GM12875 (cell line): ENCODE measurements around the gene ZNF296.
"Not testable (repeated sequence)": the region's sequence is repeated elsewhere in the genome, so short reads cannot be mapped to it uniquely, and the experiment has no call there.

Experiments used
- H3K4me3 ChIP-seq: one replicate; pipeline ENCODE4 v1.5.1; 2011; ENCODE audit warnings: low read depth, low read length, control low read depth
- CTCF ChIP-seq: IDR thresholded peaks from 2 replicates; pipeline ENCODE4 v1.5.1; 2011; ENCODE audit warnings: low read depth, mild to moderate bottlenecking, control low read depth, inconsistent platforms, low read length, moderate library complexity, borderline replicate concordance; ENCODE audit not compliant: insufficient read depth

ZNF296 gene

GRCh38 chr19:45076029-45076850, at the start of gene ZNF296:
Gene ZNF296 (minus strand): TSS chr19:45076478. CDS start chr19:45076373, 105 bp downstream.
- H3K4me3 ChIP-seq = peak within 1 kb of the TSS; percentile 94
- no peak for TF ChIP-seq CTCF

- no peak overlapping the region for H3K4me3 ChIP-seq
Observed at GRCh38 chr19:45125360-45125759, 49.1 kb upstream of the ZNF296 start.

GRCh38 chr19:45124021-45124420, 47.7 kb upstream of the ZNF296 start:
- no peak for TF ChIP-seq CTCF
- no peak overlapping the region for H3K4me3 ChIP-seq

More at GRCh38 chr19:45125360-45125759, 49.1 kb upstream of the ZNF296 start:
- TF ChIP-seq CTCF = no peak

DNA sequence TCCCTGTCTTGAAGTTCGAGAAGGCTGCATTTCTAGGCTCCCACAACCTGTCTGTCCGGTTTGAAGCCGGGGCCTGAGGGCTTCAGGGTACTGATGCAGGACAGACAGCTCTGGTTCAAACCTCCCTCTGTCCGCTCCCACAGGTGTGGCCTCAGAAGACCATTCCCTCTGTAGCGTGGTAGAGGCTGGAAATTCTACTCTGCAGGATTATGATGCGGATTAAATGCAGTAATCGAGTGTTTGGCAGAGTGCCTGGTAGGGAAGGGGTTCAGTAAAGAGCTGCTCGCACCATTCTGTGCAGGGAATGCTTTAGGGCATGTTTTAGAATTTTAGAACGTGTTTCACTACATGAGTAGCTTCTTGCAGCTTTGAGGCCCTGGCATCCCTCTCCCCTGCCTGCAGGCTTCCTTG, 47.2 kb upstream of the ZNF296 start:
- H3K4me3 ChIP-seq = no peak overlapping the region
- TF ChIP-seq CTCF = no peak

- TF ChIP-seq CTCF = no peak
- H3K4me3 ChIP-seq = no peak overlapping the region
Observed at GRCh38 chr19:45122832-45123231, 46.6 kb upstream of the ZNF296 start.

GRCh38 chr19:45121827-45122345, 45.6 kb upstream of the ZNF296 start:
- H3K4me3 ChIP-seq = no peak overlapping the region
- TF ChIP-seq CTCF = no peak

DNA sequence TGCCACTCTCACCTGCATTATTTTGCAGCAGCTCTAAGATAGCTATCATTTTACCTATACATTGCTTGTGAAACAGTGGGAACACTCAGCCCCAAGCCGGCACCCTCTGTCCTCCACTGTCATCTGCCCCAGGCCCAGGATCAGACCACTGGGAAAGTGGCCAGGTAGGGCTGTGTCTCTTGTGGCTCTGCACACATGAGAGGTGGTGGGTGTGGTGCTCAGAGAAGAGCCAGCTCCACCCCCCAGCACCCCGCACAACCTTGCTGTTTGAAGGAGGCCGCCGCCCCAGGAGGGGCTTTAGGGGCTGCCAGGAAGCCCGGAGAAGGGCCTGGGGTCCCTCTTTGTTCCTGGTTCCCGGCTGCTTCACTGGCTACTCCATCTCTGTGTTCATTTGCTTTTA, 43.3 kb upstream of the ZNF296 start:
- TF ChIP-seq CTCF = no peak
- H3K4me3 ChIP-seq = no peak overlapping the region

GRCh38 chr19:45118591-45119355, 42.5 kb upstream of the ZNF296 start:
- not testable (repeated sequence) for H3K4me3 ChIP-seq
